ENCODE data around the gene ARL10. TPM values are rescaled to one million over a fixed set of nuclear protein-coding genes. Genes with fewer than 3 reads are reported as not detected.
"Not testable (repeated sequence)": the region's sequence is repeated elsewhere in the genome, so short reads cannot be mapped to it uniquely, and the experiment has no call there.

Gene ARL10
- total RNA-seq, 1 donor from 2014 or later, result 6.0 TPM

GRCh38 chr5:176406436-176407052 is 41.3 kb downstream of the ARL10 start:
- intact Hi-C loops (cut with micrococcal nuclease), result no loop called here
- Histone ChIP-seq H3K4me1 (peaks cover 74% of the 10 kb centered on the region), H3K4me3 (no peak overlapping the region), H3K9me3 (replicated peaks) (no peaks in the 10 kb centered on the region), H3K27me3 (ENCODE audit: low read depth) (no peaks in the 10 kb centered on the region), H3K36me3 (peaks cover 57% of the 10 kb centered on the region), H3K27ac (replicated peaks) (peak overlapping the region; percentile 79)
- TF ChIP-seq CTCF (IDR thresholded peaks at IDR 0.05; ENCODE audit: borderline replicate concordance), result no peak
- no peak for DNase-seq

- Histone ChIP-seq H3K27me3 (ENCODE audit: low read depth) (no peaks in the 10 kb centered on the region), H3K27ac (replicated peaks) (peak overlapping the region; percentile 79), H3K4me3 (no peak overlapping the region), H3K4me1 (peaks cover 73% of the 10 kb centered on the region), H3K36me3 (peaks cover 57% of the 10 kb centered on the region), H3K9me3 (replicated peaks) (no peaks in the 10 kb centered on the region)
- no peak for TF ChIP-seq CTCF (IDR thresholded peaks at IDR 0.05; ENCODE audit: borderline replicate concordance)
- no peak for DNase-seq
- intact Hi-C loops (cut with micrococcal nuclease), result no loop called here
Observed at GRCh38 chr5:176407456-176408251, 42.4 kb downstream of the ARL10 start.

GRCh38 chr5:176408252-176408573 is 42.9 kb downstream of the ARL10 start:
- DNase-seq; H3K27me3 ChIP-seq (ENCODE audit: low read depth); H3K4me3 ChIP-seq; H3K9me3 ChIP-seq (replicated peaks); intact Hi-C loops (cut with micrococcal nuclease): not testable (repeated sequence)
- H3K4me1 ChIP-seq, result peaks cover 73% of the 10 kb centered on the region
- H3K36me3 ChIP-seq, result peaks cover 57% of the 10 kb centered on the region
- peak overlapping the region; percentile 79 for H3K27ac ChIP-seq (replicated peaks)

GRCh38 chr5:176408590-176408989 is 43.3 kb downstream of the ARL10 start:
- no peak for DNase-seq
- Histone ChIP-seq H3K4me3 (no peak overlapping the region), H3K27me3 (ENCODE audit: low read depth) (no peaks in the 10 kb centered on the region), H3K9me3 (replicated peaks) (no peaks in the 10 kb centered on the region), H3K27ac (replicated peaks) (peak overlapping the region; percentile 79), H3K36me3 (peaks cover 55% of the 10 kb centered on the region), H3K4me1 (peaks cover 73% of the 10 kb centered on the region)
- intact Hi-C loops (cut with micrococcal nuclease), result no loop called here
- no peak for TF ChIP-seq CTCF (IDR thresholded peaks at IDR 0.05; ENCODE audit: borderline replicate concordance)

GRCh38 chr5:176409765-176410164 is 44.5 kb downstream of the ARL10 start:
- TF ChIP-seq CTCF (IDR thresholded peaks at IDR 0.05; ENCODE audit: borderline replicate concordance), result no peak
- H3K27me3 ChIP-seq (ENCODE audit: low read depth), result no peaks in the 10 kb centered on the region
- H3K4me3 ChIP-seq, result no peak overlapping the region
- peaks cover 79% of the 10 kb centered on the region for H3K4me1 ChIP-seq
- peak overlapping the region; percentile 93 for H3K27ac ChIP-seq (replicated peaks)
- no peaks in the 10 kb centered on the region for H3K9me3 ChIP-seq (replicated peaks)
- intact Hi-C loops (cut with micrococcal nuclease), result no loop called here
- peaks cover 46% of the 10 kb centered on the region for H3K36me3 ChIP-seq
- DNase-seq, result no peak
